Choroid plexus epithelial cell (primary cell): ENCODE results near the gene SYNPO2.

Experiments used
- DNase-seq: peaks from one replicate; pipeline ENCODE4 v3.0.0-alpha.2; 2010; ENCODE audit warnings: low read depth
- H3K4me3 ChIP-seq: 2 replicates; pipeline ENCODE4 v1.5.1; 2011; ENCODE audit warnings: low read depth, mild to moderate bottlenecking, control low read depth, low read length, moderate library complexity
- CTCF ChIP-seq: conservative IDR thresholded peaks from 2 replicates; pipeline ENCODE4 v1.5.1; 2011; ENCODE audit warnings: low read depth, mild to moderate bottlenecking, control low read depth, inconsistent platforms, low read length, moderate library complexity

The SYNPO2 gene

GRCh38 chr4:118898684-118899138 lies 10.1 kb downstream of the SYNPO2 start:
- no peak for TF ChIP-seq CTCF
- no peak overlapping the region for H3K4me3 ChIP-seq
- no peak for DNase-seq

- H3K4me3 ChIP-seq = no peak overlapping the region
- no peak for TF ChIP-seq CTCF
- DNase-seq = no peak
Measured at GRCh38 chr4:118904418-118904817, 15.8 kb downstream of the SYNPO2 start.

GRCh38 chr4:118904935-118905334 lies 16.3 kb downstream of the SYNPO2 start:
- H3K4me3 ChIP-seq = no peak overlapping the region
- peak; percentile 75 for DNase-seq
- no peak for TF ChIP-seq CTCF

- no peak overlapping the region for H3K4me3 ChIP-seq
- TF ChIP-seq CTCF = no peak
- DNase-seq = peak; percentile 42
Measured at GRCh38 chr4:118905566-118905965, 16.9 kb downstream of the SYNPO2 start.

- DNase-seq = no peak
- no peak overlapping the region for H3K4me3 ChIP-seq
- TF ChIP-seq CTCF = no peak
Measured at GRCh38 chr4:118909173-118909956, 20.7 kb downstream of the SYNPO2 start.

- no peak for TF ChIP-seq CTCF
- no peak for DNase-seq
- H3K4me3 ChIP-seq = no peak overlapping the region
Measured at GRCh38 chr4:118910221-118910620, 21.6 kb downstream of the SYNPO2 start.

- DNase-seq = peak; percentile 56
- H3K4me3 ChIP-seq = no peak overlapping the region
- no peak for TF ChIP-seq CTCF
Measured at GRCh38 chr4:118911238-118911703, 22.6 kb downstream of the SYNPO2 start.
